GM21825 (cell line): ENCODE data around the gene DZIP1L.
A peak's percentile ranks its signal among the peaks of the same experiment; 100 is the strongest.

Experiments
- ATAC-seq: cut with Tn5 transposase; IDR thresholded peaks from one replicate; pipeline ENCODE4 v1.9.1; 2021; ENCODE audit warnings: mild to moderate bottlenecking, moderate library complexity; ENCODE audit not compliant: unreplicated experiment

DZIP1L gene

DNA sequence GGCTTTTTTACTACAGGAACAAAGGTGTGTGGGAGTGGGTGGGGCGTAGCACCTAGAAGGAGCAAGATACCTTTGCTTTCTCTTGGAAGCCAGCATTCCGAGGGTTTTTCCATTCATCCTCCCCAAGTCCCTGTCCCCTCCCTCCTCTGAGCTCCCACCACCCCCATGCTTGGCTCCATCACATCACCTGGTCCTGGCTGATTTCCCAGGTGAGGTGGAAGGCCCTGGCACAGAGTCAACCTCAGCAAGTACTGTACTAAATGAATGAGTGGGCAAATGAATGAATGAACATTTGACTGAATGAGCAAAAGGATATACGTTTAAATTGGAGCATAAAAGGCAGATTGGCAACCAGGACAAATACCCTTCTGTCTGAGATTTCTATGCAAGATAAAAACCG, 45.4 kb downstream of the DZIP1L start:
- ATAC-seq, result no peak

GRCh38 chr3:138068579-138069174, 46.7 kb downstream of the DZIP1L start:
- ATAC-seq, result peak; percentile 73

DNA sequence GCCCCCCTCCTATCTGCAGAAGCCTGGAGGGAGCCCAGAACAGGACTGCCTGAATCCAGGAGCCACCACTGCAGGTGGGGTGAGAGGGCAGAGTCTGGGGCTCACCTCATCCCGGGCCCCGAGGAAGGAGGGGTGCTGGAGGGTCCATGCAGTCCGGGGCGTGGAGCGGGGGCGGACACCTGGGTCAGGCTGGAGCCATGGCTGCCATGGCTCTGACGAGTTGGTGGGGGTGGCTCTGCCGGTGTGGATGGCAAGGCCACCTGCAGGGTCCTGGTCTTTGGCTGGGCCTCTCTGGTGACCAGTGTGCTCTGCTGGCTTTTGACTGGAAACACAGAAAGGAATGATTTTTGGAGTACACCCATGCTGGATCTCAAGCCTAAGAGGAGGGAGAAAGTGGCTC, 47.4 kb downstream of the DZIP1L start:
- no peak for ATAC-seq

- ATAC-seq, result no peak
Observed at GRCh38 chr3:138066972-138067371, 48.4 kb downstream of the DZIP1L start.

DNA sequence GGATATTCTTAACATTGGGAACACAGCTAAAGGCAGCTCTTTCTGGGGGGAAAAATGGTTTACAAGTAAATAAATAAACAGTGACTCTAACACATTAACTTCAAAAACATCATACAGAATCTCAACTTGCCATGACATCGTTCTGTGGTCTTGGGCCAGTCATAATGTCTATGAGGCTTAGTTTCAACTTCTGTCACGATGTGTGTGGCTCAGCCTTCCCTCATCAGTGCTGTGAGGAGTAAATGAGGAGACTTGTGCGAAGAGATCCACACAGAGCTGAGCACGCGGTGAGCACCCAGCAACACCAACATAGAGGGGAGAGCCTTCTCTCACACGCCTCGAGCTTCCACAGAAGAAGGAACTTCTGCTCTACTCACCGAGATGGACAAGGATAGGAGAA, 49.0 kb downstream of the DZIP1L start:
- ATAC-seq, result peak; percentile 83

GRCh38 chr3:138065949-138066348, 49.5 kb downstream of the DZIP1L start:
- ATAC-seq, result no peak

GRCh38 chr3:138063416-138063815, 52.0 kb downstream of the DZIP1L start:
- no peak for ATAC-seq

DNA sequence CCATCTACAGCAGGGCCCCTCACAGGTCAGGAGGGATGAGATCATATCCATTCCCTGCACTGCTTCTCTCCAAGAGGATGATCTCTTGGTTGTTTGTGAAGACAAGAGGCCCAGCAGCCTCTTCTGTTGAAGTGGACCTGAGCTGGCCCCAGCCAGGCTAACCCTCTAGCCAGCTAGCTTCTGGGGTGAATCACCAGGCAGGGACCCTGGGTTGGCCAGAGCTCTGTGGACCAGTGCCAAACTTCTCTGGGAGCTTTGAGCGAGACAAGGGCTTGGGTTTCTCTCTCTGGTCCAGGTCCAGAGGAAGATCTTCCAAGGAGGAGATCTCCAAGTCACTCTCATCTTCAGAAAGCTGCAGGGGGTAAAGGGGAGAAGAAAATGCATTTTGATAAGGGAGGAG, 52.8 kb downstream of the DZIP1L start:
- ATAC-seq, result no peak

DNA sequence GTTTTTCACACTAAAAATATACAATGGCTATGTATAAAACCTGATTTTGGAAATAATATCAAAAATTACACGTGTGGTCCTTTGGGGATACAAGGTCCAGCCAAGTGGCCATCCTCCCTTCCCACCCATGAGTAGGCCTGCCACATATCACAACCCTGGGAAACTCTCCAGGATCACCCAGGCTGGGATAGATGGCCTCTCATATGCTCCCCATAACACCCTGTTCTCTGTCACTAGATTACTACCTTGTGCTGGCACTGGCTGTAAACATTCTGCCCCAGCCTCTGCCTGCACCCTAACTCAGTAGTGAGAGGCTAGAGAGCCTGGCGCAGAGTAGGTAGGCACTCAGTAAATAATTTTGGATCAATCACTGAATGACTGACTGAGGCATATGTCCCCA, 53.4 kb downstream of the DZIP1L start:
- no peak for ATAC-seq

GRCh38 chr3:138060792-138061191, 54.6 kb downstream of the DZIP1L start:
- ATAC-seq, result no peak

GRCh38 chr3:138059261-138059660, 56.1 kb downstream of the DZIP1L start:
- ATAC-seq, result no peak

DNA sequence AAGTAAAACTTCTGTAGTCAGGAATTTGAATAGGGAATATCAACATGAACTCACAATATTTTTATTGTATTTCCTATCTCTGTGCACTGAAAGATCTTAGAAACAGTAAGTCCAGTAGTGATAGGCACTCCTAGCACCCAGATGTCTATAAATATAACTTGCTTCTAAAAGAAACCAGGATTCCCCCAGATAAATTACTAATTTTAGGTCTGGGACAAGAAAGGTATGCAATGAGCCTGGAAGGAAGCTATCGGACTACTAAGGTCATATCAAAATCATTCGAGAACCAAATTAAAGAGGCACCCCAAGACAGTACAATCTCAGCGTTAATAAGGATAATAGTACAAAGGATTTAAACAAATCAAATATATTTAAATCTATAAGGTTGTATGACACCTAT, 58.0 kb downstream of the DZIP1L start:
- no peak for ATAC-seq

GRCh38 chr3:138054057-138054456, 61.4 kb downstream of the DZIP1L start:
- no peak for ATAC-seq

DNA sequence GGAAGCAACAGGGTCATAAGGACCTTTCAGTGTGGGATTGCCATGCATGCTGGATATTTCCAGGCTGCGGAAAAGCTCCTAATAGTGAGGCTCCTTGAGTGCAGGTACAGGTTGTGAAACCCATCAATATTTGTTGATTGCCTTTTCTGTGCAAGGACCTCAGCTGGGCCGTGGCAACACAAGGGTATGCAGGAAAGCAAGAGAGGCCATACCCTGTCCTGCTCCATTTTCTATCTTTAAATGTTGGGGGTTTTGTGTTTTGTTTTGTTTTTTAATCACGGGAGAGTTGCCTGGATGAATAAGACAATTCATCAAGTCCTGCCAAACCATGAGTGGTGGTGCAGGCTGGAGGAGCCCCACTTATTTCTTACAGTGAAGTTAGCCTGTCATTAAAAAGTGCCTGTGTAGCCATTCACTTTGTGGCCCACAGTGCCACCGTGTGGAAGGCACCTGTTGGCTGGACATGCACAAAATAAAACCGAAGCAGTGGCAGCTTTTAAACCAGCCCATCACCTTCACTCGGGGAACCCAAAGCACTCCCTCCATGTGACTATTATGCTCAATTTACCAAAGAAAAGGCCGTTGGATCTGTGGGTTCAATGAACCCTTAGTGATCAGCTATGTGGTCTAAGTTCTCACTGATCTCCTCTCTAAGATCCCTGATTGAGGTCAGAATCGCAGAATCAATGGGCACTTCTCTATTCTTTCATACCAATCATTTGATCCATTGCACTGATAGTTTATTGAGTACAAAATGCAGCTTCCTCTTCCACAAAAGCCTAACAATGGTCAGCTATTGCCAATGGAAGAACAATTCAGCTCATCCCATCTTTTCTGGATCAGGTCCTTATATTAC, 63.2 kb downstream of the DZIP1L start:
- peak; percentile 84 for ATAC-seq

- ATAC-seq, result no peak
Observed at GRCh38 chr3:138049157-138049919, 66.1 kb downstream of the DZIP1L start.

- no peak for ATAC-seq
Observed at GRCh38 chr3:138047596-138048158, 67.7 kb downstream of the DZIP1L start.

GRCh38 chr3:138046955-138047354, 68.5 kb downstream of the DZIP1L start:
- ATAC-seq, result peak; percentile 59

DNA sequence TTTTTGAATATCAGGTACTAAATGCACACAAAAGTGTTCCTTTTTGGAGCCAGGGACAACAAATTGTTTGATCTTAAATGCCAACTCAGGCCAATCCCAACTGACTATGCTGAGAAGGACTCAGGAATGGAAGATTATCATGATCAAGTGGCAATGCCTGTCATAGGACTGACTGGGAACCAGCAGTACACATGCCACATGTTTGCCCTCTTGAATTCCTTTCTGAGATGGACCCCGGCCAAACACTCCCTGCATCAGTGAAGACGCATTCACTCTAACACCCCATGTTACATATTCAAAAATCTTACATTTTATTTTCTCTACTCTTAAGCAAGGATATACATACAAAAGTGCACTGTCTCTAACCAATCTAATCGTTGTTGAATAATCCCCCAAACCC, 69.3 kb downstream of the DZIP1L start:
- no peak for ATAC-seq

GRCh38 chr3:138043266-138044029, 72.0 kb downstream of the DZIP1L start:
- ATAC-seq, result no peak

DNA sequence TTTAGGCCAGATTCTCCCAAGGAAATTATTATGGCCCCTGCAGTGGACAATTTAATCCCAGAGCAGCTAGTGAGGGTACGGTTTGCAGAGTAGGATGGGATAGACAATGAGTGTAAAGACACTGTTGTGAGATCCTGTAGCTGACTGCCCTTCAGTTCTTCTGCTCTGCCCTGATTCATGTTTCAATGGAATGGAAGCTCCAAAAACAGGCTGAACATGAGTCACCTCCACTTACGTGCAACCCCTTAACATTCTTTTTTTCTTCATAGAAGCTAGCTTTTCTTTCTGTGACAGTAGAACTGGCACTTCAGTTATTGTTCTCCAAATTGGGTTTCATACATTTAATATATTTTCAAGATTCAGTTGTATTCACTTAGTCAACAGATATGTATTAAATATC, 73.4 kb downstream of the DZIP1L start:
- no peak for ATAC-seq
